Uterus (tissue), 4 donors: Measurements from ENCODE around the gene KRTAP5-5. TPM values are rescaled to one million over a fixed set of nuclear protein-coding genes. Genes with fewer than 3 reads are reported as not detected.

ENCODE experiments used
- DNase-seq, 2 donors: peaks; one replicate each; pipeline ENCODE4 v3.0.0-alpha.2; 2019 to 2020
- H3K27ac ChIP-seq, 2 donors: fragments of 200-600 bp; sonication (generic); 1 replicate in 1 of 2; 2 replicates in 1 of 2; pipeline ENCODE4 v1.5.1; 2016 to 2018
- H3K27me3 ChIP-seq, 2 donors: fragments of 200-600 bp; sonication (generic); one replicate each; pipeline ENCODE4 v1.5.1; 2018 to 2019; ENCODE audit warnings: control low read depth in 1 of 2
- H3K36me3 ChIP-seq, 2 donors: fragments of 200-600 bp; sonication (generic); one replicate each; pipeline ENCODE4 v1.5.1; 2019; ENCODE audit warnings: control low read depth in 1 of 2
- H3K4me1 ChIP-seq, 2 donors: fragments of 200-600 bp; sonication (generic); one replicate each; pipeline ENCODE4 v1.5.1; 2018 to 2019; ENCODE audit warnings: control low read depth in 1 of 2
- H3K4me3 ChIP-seq, 2 donors: fragments of 200-600 bp; sonication (generic); 1 replicate in 1 of 2; 2 replicates in 1 of 2; pipeline ENCODE4 v1.5.1; 2018 to 2019; ENCODE audit warnings: mild to moderate bottlenecking in 1 of 2
- H3K9me3 ChIP-seq, 2 donors: fragments of 200-600 bp; sonication (generic); one replicate each; pipeline ENCODE4 v1.5.1; 2019; ENCODE audit warnings: control low read depth in 1 of 2
- POLR2A ChIP-seq, 2 donors: fragments of 450-650 bp; IDR thresholded peaks; one replicate each; pipeline ENCODE4 v1.6.1; 2016; ENCODE audit warnings: antibody characterized with exemption in 2 of 2, mild to moderate bottlenecking in 1 of 2, moderate library complexity in 1 of 2
- intact Hi-C: fragments of 100-400 bp; cut with DNase I; formaldehyde crosslinking; loops from one replicate; pipeline ENCODE4 v1.15.1; 2023; ENCODE audit warnings: low total_unique reads
- total RNA-seq, 4 donors: library from RNA; depleted of rRNA in 3 of 4; stranded (reverse); fragments of >200 nt in 3 of 4; gene quantifications; one replicate each; pipeline versions ENCODE4 v1.1.0 to v1.2.4, GENCODE V29; 2014 to 2023
- TF ChIP-seq, protein P1 (sequence below), 4 experiments: fragments of 200-600 bp in 2 of 4; fragments of 450-650 bp in 2 of 4; sonication (generic) in 2 of 4; IDR thresholded peaks; one replicate each; pipeline ENCODE4 v1.5.1; 2016 to 2019; ENCODE audit warnings: antibody characterized with exemption in 4 of 4, mild to moderate bottlenecking in 2 of 4, moderate library complexity in 1 of 4
- donor health status: DM: yes; HTN: yes; CAD: no.

KRTAP5-5 gene
- total RNA-seq, 4 donors from 2014 or later: not detected

DNA sequence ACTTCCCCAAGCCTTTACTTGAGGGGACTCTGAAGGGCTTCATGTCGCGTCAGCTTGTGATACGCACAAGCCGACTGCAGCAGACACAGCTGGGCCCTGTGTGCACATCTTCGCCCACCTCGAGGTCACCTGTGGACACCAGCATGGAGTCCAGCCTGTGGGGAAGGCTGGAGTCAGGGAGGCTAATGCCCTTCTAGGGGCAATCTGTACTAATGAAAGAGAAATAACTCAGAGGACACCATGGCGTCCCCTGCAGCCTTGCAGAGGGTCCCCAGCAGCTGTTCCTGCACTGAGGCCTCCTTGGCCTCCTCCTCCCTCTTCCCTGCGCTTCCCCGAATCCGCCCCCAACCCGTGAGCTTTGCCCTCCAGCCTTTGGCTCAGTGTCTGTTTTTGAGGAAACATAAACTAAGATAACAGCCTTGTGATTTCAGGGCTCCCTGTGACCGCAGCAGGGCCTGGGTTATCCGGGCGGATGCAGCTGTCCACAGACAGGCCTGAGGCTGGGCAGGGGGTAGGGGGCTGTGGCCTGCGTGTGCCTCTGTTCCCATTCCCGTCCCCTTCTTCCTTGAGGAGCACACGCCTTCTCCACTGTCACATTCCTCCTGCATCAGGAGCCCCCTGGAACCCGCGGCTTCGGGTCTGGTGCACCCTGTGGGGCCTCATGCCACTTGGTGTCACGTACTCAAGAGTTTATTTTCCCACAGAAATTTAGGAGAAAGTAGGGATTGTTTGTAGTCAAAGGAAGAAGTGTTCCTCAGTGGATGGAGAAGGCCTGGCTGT lies 25.0 kb downstream of the KRTAP5-5 start:
- no peak overlapping the region for H3K4me3 ChIP-seq
- TF ChIP-seq, protein P1, sequence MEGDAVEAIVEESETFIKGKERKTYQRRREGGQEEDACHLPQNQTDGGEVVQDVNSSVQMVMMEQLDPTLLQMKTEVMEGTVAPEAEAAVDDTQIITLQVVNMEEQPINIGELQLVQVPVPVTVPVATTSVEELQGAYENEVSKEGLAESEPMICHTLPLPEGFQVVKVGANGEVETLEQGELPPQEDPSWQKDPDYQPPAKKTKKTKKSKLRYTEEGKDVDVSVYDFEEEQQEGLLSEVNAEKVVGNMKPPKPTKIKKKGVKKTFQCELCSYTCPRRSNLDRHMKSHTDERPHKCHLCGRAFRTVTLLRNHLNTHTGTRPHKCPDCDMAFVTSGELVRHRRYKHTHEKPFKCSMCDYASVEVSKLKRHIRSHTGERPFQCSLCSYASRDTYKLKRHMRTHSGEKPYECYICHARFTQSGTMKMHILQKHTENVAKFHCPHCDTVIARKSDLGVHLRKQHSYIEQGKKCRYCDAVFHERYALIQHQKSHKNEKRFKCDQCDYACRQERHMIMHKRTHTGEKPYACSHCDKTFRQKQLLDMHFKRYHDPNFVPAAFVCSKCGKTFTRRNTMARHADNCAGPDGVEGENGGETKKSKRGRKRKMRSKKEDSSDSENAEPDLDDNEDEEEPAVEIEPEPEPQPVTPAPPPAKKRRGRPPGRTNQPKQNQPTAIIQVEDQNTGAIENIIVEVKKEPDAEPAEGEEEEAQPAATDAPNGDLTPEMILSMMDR (IDR thresholded peaks at IDR 0.05): no peak
- TF ChIP-seq POLR2A (IDR thresholded peaks at IDR 0.05): no peak
- intact Hi-C loops: no loop called here
- no peaks in the 10 kb centered on the region for H3K36me3 ChIP-seq
- H3K4me1 ChIP-seq: no peaks in the 10 kb centered on the region
- no peaks in the 10 kb centered on the region for H3K27me3 ChIP-seq
- DNase-seq: peak in 1 of 2 donors; percentile 10
- H3K27ac ChIP-seq: no peak overlapping the region
- H3K9me3 ChIP-seq: no peaks in the 10 kb centered on the region

DNA sequence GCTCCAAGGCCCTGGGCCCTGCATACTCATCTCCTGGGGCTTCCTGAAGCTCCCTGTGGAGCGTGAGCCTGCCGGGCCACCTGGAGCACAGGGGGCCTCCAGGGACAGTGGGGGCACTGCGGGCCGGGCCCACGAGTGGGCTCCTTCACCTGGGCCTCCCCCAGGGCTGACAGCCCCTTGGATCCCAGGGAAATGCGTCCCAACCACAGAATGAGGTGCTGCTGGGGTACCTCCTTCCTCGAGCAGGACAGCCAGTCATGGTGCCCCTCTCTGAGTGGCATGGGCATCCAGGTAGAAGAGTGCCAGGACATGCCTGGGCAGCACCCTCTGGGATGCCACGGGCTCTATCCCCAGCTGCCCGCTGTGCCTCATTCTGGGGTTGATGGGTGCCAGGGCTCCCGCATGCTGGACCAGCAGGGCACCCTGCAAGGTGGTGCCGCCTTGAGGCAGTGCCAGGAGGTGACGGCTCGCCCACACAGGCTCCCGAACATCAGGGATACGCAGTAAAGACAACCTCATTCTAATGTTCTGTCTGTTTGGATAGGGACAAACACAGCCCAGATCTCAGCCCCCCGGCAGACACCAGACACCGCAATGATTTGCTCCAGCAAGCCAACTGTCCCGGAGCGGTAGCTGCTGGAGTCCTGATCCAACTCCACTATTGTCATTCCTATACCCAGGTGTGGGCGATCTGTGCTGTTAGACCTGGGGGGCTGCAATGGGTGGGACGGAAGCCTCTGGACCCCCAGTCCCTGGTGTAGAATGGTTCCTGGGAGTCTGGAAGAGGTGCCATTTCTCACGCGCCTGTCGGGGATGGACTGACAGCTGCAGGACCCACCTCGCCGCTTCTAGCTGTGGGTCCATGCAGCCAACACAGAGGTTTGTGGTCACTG lies 25.8 kb downstream of the KRTAP5-5 start:
- Histone ChIP-seq H3K9me3 (no peaks in the 10 kb centered on the region), H3K36me3 (no peaks in the 10 kb centered on the region), H3K27me3 (no peaks in the 10 kb centered on the region), H3K27ac (no peak overlapping the region), H3K4me1 (no peaks in the 10 kb centered on the region), H3K4me3 (no peak overlapping the region)
- intact Hi-C loops: no loop called here
- peak in 1 of 2 donors; percentile 10 for DNase-seq
- TF ChIP-seq, protein P1 (IDR thresholded peaks at IDR 0.05): no peak
- TF ChIP-seq POLR2A (IDR thresholded peaks at IDR 0.05): no peak

DNA sequence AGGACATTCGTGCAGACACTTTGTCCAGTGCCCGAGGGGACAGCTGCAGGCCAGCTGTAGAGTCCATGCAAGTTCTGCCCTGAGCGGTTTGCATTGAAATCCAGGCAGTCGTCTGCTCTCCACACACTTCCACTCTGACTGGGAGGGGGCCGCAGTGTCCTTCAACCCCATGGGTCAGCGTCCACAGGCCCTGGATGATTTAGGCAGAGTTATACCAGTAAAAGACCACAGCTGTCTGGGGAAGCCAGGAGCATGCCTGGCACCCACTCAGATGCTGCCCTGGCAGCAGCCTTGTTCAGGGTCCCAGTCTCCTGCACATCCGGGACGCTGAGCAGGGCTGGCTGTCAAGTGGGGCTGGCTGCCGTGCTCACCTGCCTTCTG lies 26.5 kb downstream of the KRTAP5-5 start:
- TF ChIP-seq POLR2A (IDR thresholded peaks at IDR 0.05): no peak
- TF ChIP-seq, protein P1 (IDR thresholded peaks at IDR 0.05): no peak
- H3K27ac ChIP-seq: no peak overlapping the region
- intact Hi-C loops: no loop called here
- peak in 1 of 2 donors; percentile 6 for DNase-seq
- H3K27me3 ChIP-seq: no peaks in the 10 kb centered on the region
- H3K4me1 ChIP-seq: no peaks in the 10 kb centered on the region
- no peaks in the 10 kb centered on the region for H3K9me3 ChIP-seq
- no peaks in the 10 kb centered on the region for H3K36me3 ChIP-seq
- no peak overlapping the region for H3K4me3 ChIP-seq

DNA sequence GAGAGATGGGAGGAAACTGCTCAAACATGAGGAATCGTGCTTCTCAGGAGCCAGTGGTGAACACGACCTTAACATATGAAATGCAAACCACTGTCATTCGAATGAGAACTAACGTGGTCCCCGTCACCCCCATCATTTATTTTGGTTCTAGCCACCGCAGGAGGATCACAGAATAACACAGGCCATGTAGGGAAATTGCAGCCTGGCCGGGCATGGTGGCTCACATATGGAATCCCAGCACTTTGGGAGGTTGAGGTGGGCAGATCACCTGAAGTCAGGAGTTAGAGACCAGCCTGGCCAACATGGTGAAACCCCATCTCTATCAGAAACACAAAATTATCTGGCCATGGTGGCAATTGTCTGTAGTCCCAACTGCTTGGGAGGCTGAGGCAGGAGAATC lies 27.1 kb downstream of the KRTAP5-5 start:
- intact Hi-C loops: no loop called here

More for the DNA sequence above, 27.1 kb downstream of the KRTAP5-5 start:
- no peaks in the 10 kb centered on the region for H3K9me3 ChIP-seq
- no peak for DNase-seq
- no peak overlapping the region for H3K4me3 ChIP-seq
- no peaks in the 10 kb centered on the region for H3K4me1 ChIP-seq
- H3K27ac ChIP-seq: no peak overlapping the region
- no peak for TF ChIP-seq POLR2A (IDR thresholded peaks at IDR 0.05)
- TF ChIP-seq, protein P1 (IDR thresholded peaks at IDR 0.05): no peak
- H3K27me3 ChIP-seq: no peaks in the 10 kb centered on the region
- no peaks in the 10 kb centered on the region for H3K36me3 ChIP-seq
